Peyer's patch (tissue), 4 donors: Measurements from ENCODE around the gene ADGRB3.

Source experiments
- CTCF ChIP-seq, 6 experiments: fragments of 450-650 bp in 4 of 6; fragments of 200-600 bp in 2 of 6; sonication (generic) in 1 of 6; IDR thresholded peaks; one replicate each; pipeline ENCODE4 v1.5.1; 2017 to 2019; ENCODE audit warnings: antibody characterized with exemption in 6 of 6, mild to moderate bottlenecking in 3 of 6, moderate library complexity in 1 of 6
- POLR2A ChIP-seq, 2 donors: fragments of 450-650 bp; IDR thresholded peaks; one replicate each; pipeline ENCODE4 v1.5.1; 2017; ENCODE audit warnings: antibody characterized with exemption in 2 of 2, mild to moderate bottlenecking in 2 of 2, moderate library complexity in 2 of 2

GRCh38 chr6:69286331-69286730, 651.2 kb downstream of the ADGRB3 start:
- no peak for TF ChIP-seq CTCF (IDR thresholded peaks at IDR 0.05)
- no peak for TF ChIP-seq POLR2A (IDR thresholded peaks at IDR 0.05)
